ENCODE data around the gene KCNQ2.

The KCNQ2 gene

GRCh38 chr20:63413963-63414684 is 58.3 kb downstream of the KCNQ2 start:
- no peak for DNase-seq

GRCh38 chr20:63413323-63413722 is 59.1 kb downstream of the KCNQ2 start:
- DNase-seq, result no peak

GRCh38 chr20:63412889-63413288 is 59.6 kb downstream of the KCNQ2 start:
- DNase-seq, result no peak

GRCh38 chr20:63411898-63412631 is 60.4 kb downstream of the KCNQ2 start:
- no peak for DNase-seq

GRCh38 chr20:63411151-63411897 is 61.1 kb downstream of the KCNQ2 start:
- DNase-seq, result no peak

GRCh38 chr20:63409834-63410435 is 62.5 kb downstream of the KCNQ2 start:
- DNase-seq, result no peak

GRCh38 chr20:63409066-63409833 is 63.2 kb downstream of the KCNQ2 start:
- peak in 1 of 6 experiments; percentile 24 for DNase-seq

GRCh38 chr20:63408684-63409046 is 63.8 kb downstream of the KCNQ2 start:
- no peak for DNase-seq

GRCh38 chr20:63407928-63408683 is 64.3 kb downstream of the KCNQ2 start:
- DNase-seq, result no peak

- DNase-seq, result no peak
Measured at GRCh38 chr20:63406617-63407245, 65.7 kb downstream of the KCNQ2 start.

- DNase-seq, result no peak
Measured at GRCh38 chr20:63406011-63406410, 66.4 kb downstream of the KCNQ2 start.

GRCh38 chr20:63405102-63405730 is 67.2 kb downstream of the KCNQ2 start:
- DNase-seq, result no peak

- no peak for DNase-seq
Measured at GRCh38 chr20:63404129-63405085, 68.0 kb downstream of the KCNQ2 start.

- DNase-seq, result no peak
Measured at GRCh38 chr20:63403403-63404105, 68.9 kb downstream of the KCNQ2 start.

- DNase-seq, result no peak
Measured at GRCh38 chr20:63402860-63403220, 69.6 kb downstream of the KCNQ2 start.

GRCh38 chr20:63402181-63402859 is 70.1 kb downstream of the KCNQ2 start:
- no peak for DNase-seq

GRCh38 chr20:63401384-63402110 is 70.9 kb downstream of the KCNQ2 start:
- no peak for DNase-seq

Data from stimulated activated naive CD4-positive, alpha-beta T cell (primary cell).